Ramos (cell line): ENCODE measurements around the gene HMGN3.
"Not testable (repeated sequence)": the region's sequence is repeated elsewhere in the genome, so short reads cannot be mapped to it uniquely, and the experiment has no call there.

Experiments
- in situ Hi-C: fragments of 300-500 bp; cut with MboI; formaldehyde crosslinking; loops from one replicate; pipeline ENCODE4 v1.14.3; 2022; ENCODE audit warnings: low sequenced_read_pairs; ENCODE audit not compliant: unreplicated experiment

The HMGN3 gene

GRCh38 chr6:79234150-79235022 is at the start of gene HMGN3:
TSS of gene HMGN3 (minus strand) at chr6:79234682.
- in situ Hi-C loops, result loop anchor here (25.0 kb wide), 1 partner anchor 372 kb away; the partner anchor contains the start of gene IRAK1BP1

- in situ Hi-C loops, result no loop called here
Observed at GRCh38 chr6:79280756-79281155, 46.3 kb upstream of the HMGN3 start.

GRCh38 chr6:79277109-79277508 is 42.6 kb upstream of the HMGN3 start:
- in situ Hi-C loops, result no loop called here

GRCh38 chr6:79269877-79270276 is 35.4 kb upstream of the HMGN3 start:
- in situ Hi-C loops, result no loop called here

GRCh38 chr6:79267128-79267527 is 32.6 kb upstream of the HMGN3 start:
- in situ Hi-C loops, result no loop called here

- in situ Hi-C loops, result no loop called here
Observed at GRCh38 chr6:79266051-79266450, 31.6 kb upstream of the HMGN3 start.

- in situ Hi-C loops, result no loop called here
Observed at GRCh38 chr6:79263359-79263758, 28.9 kb upstream of the HMGN3 start.

GRCh38 chr6:79261666-79262065 is 27.2 kb upstream of the HMGN3 start:
- in situ Hi-C loops, result no loop called here

GRCh38 chr6:79260772-79261171 is 26.3 kb upstream of the HMGN3 start:
- in situ Hi-C loops, result no loop called here

GRCh38 chr6:79257381-79258205 is 23.1 kb upstream of the HMGN3 start:
- in situ Hi-C loops, result no loop called here

- in situ Hi-C loops, result not testable (repeated sequence)
Observed at GRCh38 chr6:79256770-79257169, 22.3 kb upstream of the HMGN3 start.

- in situ Hi-C loops, result not testable (repeated sequence)
Observed at GRCh38 chr6:79255086-79255485, 20.6 kb upstream of the HMGN3 start.

- in situ Hi-C loops, result no loop called here
Observed at GRCh38 chr6:79250559-79250958, 16.1 kb upstream of the HMGN3 start.

- in situ Hi-C loops, result no loop called here
Observed at GRCh38 chr6:79250107-79250514, 15.6 kb upstream of the HMGN3 start.

- in situ Hi-C loops, result loop anchor here (25.0 kb wide), 1 partner anchor 387 kb away; the partner anchor contains the start of gene IRAK1BP1
Observed at GRCh38 chr6:79249136-79249535, 14.7 kb upstream of the HMGN3 start.

- in situ Hi-C loops, result loop anchor here (25.0 kb wide), 1 partner anchor 385 kb away; the partner anchor contains the start of gene IRAK1BP1
Observed at GRCh38 chr6:79246891-79247290, 12.4 kb upstream of the HMGN3 start.

GRCh38 chr6:79241228-79241627 is 6.7 kb upstream of the HMGN3 start:
- in situ Hi-C loops, result loop anchor here (25.0 kb wide), 1 partner anchor 379 kb away; the partner anchor contains the start of gene IRAK1BP1

GRCh38 chr6:79240509-79240908 is 6.0 kb upstream of the HMGN3 start:
- in situ Hi-C loops, result loop anchor here (25.0 kb wide), 1 partner anchor 378 kb away; the partner anchor contains the start of gene IRAK1BP1

- in situ Hi-C loops, result loop anchor here (25.0 kb wide), 1 partner anchor 377 kb away; the partner anchor contains the start of gene IRAK1BP1
Observed at GRCh38 chr6:79239536-79240168, 5.2 kb upstream of the HMGN3 start.

GRCh38 chr6:79238919-79239318 is 4.4 kb upstream of the HMGN3 start:
- in situ Hi-C loops, result loop anchor here (25.0 kb wide), 1 partner anchor 377 kb away; the partner anchor contains the start of gene IRAK1BP1
